NK-92 (cell line): ENCODE measurements around the gene VWC2L.

Source experiments
- DNase-seq: peaks from one replicate; lab custom pipeline; 2025; ENCODE audit not compliant: unreplicated experiment; lab: John Stamatoyannopoulos, UW

VWC2L gene

DNA sequence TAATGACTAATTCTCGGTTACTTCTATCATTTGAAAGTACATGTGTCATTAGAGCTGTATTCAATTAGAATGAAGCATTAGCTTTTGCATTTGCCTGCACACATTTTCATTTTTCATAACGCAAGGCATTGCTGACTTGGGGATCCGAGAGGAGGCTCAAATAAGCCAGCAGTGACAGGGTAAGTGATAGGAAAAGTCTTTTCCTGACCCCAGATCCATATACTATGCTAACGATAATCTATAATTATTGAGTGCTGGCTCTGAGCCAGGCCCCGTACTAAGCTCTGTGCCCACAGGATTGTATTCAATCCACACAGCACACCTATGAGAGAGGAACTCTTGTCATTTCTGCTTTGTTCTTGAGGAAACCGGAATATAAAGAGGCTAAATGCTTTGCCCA, 168.2 kb downstream of the VWC2L start:
- no peak for DNase-seq

DNA sequence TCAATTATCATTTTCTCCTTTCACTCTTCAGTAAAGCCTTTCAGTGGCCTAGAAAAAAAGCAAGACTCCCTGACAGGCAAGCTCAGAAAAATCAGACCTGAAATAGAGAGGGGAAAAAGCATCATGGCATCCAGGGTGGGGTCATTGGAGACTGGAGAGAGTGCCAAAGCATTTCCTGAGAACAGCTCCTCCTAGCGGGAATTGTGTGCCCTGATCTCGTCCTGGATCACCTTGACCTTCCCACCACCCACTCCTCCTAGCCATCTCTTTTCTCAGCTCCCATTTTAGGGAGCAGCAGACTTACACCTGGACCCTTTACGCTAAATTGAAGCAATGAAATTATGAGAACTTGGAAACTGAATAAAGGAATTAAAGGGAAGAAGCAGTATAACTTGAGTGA, 176.6 kb downstream of the VWC2L start:
- no peak for DNase-seq

DNA sequence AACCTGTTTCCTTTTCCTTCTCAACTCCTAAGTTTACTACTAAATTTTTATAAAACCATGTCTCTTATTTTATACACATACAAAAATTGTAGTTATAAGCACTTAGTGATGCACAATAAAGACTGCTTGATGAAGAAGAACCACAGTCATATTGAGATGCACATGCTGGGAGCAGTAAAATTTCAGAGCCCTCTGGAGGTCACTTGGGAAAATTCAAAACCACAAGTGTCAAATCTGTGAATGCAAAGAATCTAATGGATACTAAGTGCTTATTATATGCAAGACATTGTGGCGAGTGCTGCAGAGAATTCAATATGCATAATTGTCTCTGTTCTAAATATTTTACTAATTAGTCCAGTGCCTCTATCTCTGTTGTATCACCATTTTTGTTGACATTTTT, 180.5 kb downstream of the VWC2L start:
- no peak for DNase-seq

DNA sequence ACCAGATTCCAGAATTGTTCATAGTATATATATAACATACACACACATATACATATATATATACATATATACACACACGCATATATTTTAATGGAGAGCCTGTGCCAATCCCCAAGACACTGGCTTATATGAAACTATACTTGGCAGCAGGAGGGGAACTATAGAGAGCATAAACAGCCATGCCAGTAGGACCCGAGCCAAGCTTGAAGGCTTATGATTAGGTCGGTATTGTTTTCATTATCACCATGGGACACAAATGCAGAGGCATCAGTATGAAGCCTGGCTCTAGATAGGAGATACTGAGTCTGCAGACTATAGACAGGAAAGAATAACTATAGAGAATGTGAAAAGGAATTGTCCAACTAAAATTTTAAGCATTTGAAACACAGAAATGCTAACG, 181.2 kb downstream of the VWC2L start:
- no peak for DNase-seq

DNA sequence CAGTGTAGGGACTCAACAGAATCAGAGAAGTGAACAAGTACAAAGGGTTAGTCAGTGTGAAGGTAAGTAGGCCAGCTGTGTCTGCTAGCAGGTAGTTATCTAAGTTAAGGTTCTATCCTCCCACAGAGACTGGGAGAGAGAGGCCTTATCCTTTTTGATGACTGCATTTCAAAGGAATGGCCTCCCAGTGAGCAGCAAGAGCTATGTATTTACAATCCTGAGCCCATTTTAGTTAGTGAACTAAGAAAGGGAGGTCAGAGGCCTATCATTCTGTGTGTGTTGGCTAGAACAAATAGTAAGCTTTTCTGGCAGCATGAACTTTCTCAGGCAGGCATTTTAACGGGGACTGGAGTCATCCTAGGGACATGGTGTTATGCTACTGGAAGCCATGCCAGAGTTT, 182.9 kb downstream of the VWC2L start:
- DNase-seq, result no peak

DNA sequence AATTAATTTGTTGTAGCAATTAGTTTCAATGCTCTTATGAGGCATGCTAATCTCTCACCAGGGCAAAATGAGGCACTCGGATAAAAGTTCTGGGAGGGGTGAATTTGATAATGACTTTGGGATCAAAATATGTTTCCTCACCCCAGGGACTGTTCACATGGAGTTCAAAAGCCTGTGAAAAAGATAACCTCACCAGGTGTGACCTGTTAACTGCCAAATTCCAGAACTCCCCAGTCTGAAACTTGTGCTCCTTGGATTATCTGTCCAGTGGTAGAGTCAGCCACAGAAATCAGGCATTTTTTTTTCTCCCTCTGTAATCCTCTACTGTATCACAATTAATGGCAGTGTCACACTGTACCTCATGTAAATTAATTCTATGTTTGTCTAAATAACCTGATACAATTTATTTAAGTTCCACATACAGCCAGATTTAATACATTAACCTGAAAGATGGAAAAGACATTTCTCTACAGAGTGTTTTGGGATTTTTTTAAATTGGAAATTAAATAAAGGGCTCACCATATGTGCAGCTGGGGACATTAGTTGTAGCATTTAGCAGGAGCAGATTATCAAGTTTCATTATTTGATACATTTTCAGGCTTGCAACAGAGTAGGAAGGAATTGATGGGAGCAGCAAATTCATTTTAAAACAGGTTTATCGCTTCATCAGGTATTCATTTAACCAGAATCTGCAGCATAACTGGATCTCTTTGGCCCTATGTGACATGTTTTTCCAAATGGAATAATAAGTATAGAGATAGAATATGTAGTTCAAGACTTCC, 191.2 kb downstream of the VWC2L start:
- no peak for DNase-seq

DNA sequence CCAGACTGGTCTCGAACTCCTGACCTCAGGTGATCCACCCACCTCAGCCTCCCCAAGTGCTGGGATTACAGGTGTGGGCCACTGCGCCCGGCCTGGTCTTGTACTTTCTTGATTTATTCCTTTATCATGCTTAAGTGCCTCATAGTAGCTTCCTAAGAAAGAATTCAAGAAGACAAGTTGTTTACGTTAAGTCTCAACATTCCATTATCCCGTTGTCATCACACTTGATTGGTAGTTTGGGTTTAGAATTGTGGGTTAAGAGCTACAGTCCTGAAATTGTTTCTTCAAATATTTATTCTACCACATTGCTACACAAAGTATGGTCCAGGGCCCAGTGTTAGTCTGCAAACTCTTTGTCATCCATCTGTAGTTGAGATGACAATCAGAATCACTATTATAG, 194.0 kb downstream of the VWC2L start:
- no peak for DNase-seq

DNA sequence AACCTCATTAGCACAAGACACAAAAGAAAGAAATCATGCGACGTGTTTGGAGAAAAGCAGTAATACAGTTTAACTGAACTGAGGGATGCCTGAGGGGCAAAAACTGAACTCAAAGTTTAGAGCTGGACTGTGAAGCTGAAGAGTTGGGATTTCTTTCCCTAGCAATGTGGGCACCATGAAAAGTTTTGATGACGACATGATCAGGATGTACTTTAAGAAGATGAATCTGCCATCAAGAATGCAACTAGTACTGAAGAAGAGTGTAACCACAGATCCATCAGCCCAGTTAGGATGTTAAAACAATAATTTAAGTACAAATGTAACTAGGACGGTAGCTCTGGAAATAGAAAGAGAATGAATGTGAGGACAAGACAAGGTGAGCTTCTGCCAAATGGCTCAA, 196.2 kb downstream of the VWC2L start:
- no peak for DNase-seq

DNA sequence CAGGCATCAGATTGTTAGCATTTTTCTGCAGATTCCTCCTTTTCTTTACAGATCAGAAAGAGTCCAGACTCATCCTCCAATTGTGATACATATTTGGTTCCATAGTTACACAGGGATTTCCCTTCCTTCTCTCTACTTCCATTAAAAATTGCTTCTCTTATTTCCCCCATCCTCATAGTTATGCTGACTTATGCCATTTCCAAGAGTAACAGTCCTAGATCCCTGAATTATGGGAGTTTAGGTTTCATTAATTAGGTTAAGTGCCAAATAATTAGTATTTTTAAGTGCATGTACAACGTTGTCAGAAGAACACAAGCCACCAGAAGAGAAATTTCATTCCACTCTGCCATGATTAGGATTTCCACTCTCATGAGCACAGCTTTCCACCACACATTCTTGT, 200.2 kb downstream of the VWC2L start:
- no peak for DNase-seq

DNA sequence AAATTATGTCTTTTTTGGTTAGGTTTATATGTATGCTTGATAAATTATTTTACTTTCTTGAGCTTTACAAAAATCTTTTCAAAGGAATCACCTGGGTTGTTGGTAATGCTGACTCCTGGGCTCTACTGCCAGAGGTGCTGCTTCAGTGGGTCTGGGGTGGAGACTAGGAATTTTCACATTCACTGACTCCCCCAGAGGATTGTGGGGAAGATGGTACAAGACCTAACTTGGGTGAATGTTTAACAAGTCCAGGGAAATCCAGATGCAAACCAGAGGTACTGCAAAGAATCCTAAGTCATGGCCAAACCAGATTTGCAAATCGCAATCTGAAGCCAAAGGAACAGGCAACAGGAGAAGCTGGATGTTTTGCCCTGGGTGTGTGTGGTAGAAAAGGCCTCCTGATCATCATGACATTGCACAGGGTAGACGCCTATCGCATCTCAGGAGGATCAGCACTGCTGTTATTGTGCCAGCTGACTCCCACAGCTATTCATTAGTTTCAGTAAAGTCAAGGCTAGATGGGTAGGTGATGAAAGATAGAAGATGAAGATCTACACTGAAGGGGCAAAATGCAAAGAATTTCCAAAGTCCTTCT, 213.4 kb downstream of the VWC2L start:
- no peak for DNase-seq

DNA sequence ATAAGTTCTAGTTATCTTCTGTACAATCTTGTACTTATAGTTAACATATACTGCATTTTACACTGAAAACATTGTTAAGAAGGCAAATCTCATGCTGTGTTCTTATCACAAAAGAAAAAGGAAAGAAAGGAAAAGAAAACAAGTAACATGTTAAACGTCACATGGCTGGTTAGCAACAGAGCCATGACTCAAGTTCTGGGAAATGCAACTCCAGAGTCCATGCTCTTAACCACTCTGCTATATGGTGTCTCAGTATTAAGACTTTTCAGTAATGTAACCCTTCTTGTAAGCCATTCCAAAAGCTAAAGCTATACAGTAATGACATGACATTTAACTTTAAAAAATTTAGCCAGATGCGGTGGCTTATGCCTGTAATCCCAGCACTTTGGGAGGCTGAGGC, 217.2 kb downstream of the VWC2L start:
- no peak for DNase-seq
